Stimulated activated CD4-positive, alpha-beta T cell treated with anti-CD3 and anti-CD28 coated beads, Interleukin-15, amount 100 ng/mL, for 24 hours (primary cell): ENCODE measurements around the gene DDI2.
"Not testable (repeated sequence)": the region's sequence is repeated elsewhere in the genome, so short reads cannot be mapped to it uniquely, and the experiment has no call there.

Source experiments
- DNase-seq: peaks from one replicate; pipeline ENCODE4 v3.0.0-alpha.2; 2020

Gene DDI2

GRCh38 chr1:15617173-15618076 is at the start of gene DDI2:
Gene DDI2 (plus strand): TSS chr1:15617458. CDS start chr1:15617671, 213 bp downstream.
- DNase-seq, result peak; percentile 96

- DNase-seq, result no peak
Observed at GRCh38 chr1:15568387-15569073, 48.7 kb upstream of the DDI2 start.

DNA sequence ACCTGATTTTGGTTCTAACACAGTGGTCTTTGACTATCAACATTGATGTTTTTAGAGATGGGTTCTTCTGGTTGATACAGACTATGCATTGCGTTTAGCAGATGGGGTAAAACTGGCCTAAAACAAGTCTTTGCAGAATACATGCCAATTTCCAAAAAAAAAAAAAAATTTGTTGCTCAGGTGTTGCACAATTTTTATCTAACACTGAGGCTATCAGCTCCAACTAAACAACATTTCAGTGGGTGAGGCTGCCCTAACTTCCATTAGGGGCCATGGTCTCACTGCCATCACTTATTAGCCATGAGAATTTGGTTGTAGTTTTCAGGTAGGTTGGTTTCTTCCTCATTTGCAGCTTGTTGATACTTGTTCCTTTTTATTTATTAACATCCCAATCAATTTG is 46.4 kb upstream of the DDI2 start:
- DNase-seq, result no peak

- DNase-seq, result no peak
Observed at GRCh38 chr1:15571266-15571665, 46.0 kb upstream of the DDI2 start.

GRCh38 chr1:15573477-15573876 is 43.8 kb upstream of the DDI2 start:
- no peak for DNase-seq

DNA sequence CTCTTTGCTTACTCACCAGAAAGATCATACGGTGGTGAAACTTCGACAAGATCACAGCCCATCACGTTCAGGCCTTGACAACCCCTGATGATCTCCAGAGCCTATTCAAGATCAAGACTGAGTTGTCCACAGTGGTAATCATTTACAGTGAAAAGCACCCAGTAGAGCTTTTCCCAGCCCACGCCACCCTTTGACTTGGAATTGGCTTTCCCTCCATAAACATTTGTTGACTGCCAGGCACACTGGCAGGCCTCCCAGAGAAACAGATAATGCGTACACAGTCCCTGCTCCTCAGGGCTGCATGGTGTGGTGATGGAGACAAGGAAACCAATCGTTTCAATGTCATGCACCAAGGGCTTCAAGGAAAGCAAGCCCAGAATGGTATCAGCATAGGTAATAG is 42.5 kb upstream of the DDI2 start:
- DNase-seq, result no peak

- no peak for DNase-seq
Observed at GRCh38 chr1:15575549-15576150, 41.6 kb upstream of the DDI2 start.

DNA sequence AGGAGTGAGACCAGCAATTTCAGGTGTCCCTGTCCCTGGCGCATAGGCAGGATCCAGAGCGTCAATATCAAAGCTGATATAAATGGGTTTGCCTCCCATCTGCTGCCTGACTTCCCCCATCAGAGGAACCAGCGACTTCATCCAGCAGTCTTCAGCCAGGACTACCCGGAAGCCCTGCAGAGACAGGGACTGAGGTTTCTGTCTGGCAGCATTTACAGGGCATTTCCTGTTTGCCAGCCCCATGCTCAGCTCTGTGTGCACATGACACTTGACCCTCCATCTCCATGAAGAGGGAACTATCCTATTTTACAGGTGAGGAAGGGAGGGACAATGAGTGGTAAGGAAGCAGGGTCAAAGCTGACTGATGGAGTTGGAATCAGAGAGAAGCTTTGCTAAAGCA is 39.6 kb upstream of the DDI2 start:
- DNase-seq, result no peak

DNA sequence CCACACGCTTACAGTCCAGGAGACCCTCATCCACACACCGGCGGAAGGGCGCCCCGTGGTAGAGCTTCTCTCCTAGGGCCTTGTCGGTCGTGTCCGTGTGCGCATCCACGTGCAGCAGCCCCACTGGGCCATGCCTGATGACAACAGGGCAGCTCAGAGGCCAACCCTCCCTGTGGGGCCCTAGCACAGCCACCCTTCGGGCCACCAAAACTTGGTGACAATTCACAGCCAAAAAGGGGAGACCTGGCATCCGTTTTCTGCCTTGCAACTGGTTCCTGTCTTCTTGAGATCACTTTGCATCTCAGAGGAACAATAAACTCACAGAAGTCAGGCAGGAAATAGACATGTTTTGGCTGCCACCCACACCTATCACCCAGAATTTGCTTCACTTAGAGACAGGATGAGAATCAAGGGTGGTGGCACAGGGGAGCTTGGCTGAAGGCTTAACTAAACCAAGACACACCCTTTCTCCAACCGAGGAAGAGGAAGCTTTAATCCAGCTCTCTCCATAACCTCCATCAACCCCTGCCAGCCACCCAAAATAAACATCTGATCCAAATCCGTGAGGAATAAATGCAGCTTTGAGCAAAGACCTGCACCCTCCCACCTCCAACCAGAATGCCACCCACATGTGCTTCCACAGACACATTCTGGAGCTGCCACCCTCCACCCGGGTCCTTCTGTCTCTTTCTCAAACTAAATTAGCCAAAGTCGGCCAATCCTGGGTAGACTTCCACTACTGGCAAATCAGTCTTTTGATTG is 38.2 kb upstream of the DDI2 start:
- DNase-seq, result peak; percentile 31

- DNase-seq, result no peak
Observed at GRCh38 chr1:15579683-15580047, 37.6 kb upstream of the DDI2 start.

GRCh38 chr1:15583016-15583706 is 34.1 kb upstream of the DDI2 start:
- DNase-seq, result no peak

DNA sequence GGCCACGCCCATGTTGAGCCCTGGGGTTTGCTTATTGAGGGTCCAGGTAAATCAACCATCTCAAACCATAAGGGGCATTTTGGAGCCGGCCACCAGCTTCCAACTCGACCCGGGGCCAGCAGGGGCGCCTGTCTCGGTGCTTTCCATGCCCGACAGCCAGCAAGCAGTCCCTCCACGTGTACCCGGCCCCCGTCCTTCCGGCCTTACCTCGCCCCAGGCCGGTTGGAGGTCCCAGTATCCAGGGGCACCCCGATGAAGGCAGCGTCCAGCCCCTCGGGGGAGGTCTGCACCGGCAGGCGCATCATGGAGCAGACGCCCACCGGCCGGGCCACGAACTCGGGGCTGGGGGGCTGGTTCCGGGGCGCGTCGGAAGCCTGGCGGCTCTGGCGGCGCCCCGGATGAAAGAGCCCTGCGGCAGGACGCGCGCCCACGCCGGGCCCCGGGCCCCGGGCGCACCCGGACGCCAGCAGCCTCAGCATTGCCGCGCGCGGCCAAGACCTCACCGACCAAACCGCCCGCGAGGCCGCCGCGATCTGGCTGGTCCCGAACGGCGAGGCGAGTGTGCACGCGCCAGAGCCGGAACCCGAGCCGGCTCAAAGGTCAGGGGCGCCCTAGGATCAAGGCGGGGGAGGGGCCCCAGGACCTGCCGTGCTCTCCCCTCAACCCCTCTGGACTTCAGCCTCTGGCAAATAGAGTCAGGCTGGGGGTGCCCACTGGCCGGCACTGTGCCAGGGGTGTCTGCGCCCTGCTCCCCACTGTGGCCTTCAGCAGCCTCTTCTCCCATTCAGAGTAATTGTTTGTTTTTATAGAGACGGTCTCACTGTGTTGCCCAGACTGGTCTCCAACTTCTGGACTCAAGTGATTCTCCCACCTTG is 32.5 kb upstream of the DDI2 start, which contains the start of gene AGMAT:
Gene AGMAT, minus strand, starts transcription at position 563 of the 875 bp plus-strand sequence. Its CDS starts 84 bp downstream, at position 479.
- peak; percentile 82 for DNase-seq

GRCh38 chr1:15592285-15592684 is 25.0 kb upstream of the DDI2 start:
- no peak for DNase-seq

DNA sequence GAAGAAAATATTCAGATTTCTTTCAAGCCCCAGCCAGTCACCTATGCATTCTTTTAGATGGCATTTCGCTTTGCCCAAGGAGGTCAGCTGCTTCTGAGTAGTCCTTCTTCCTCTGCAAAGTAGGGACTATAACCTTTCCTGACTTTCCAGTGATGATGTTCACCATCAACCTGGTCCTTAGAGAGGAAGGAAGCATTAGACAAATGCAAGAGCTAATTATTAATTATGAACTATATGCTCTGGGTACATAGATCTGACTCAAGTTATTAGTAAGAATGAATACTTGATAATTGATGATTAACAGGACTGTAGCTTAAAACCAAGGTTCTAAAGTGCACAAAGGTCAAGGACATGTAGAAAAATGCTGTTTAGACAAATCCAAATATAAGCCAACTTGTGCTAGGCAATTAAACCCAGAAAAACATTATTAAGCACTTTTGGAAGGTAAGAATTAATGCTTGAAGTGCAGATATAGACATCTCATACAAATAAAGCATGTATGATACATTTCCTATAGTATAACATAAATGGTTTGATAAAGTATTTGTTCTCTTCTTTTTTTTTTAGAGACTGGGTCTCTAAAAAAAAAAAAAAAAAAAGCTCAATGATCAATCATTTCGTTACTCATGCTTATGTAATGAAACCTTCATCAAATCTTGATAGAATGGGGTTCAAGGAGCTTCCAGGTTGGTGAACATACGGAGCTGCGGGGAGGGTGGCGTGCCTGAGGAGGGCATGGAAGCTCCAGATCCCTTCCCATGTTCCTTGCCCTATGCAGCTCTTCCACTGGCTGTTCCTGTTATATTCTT is 21.2 kb upstream of the DDI2 start:
- DNase-seq, result no peak

- DNase-seq, result no peak
Observed at GRCh38 chr1:15598436-15598835, 18.8 kb upstream of the DDI2 start.

GRCh38 chr1:15603050-15603965 is 13.9 kb upstream of the DDI2 start:
- DNase-seq, result peak; percentile 96

GRCh38 chr1:15603966-15604282 is 13.3 kb upstream of the DDI2 start:
- DNase-seq, result not testable (repeated sequence)

- DNase-seq, result not testable (repeated sequence)
Observed at GRCh38 chr1:15604400-15604799, 12.9 kb upstream of the DDI2 start.
